LNCAP (cell line): ENCODE results near the gene ADAT1.
A peak's percentile ranks its signal among the peaks of the same experiment; 100 is the strongest.

Experiments used
- CTCF ChIP-seq: fragments of 450-650 bp; IDR thresholded peaks from 2 replicates; pipeline ENCODE4 v1.5.1; 2017; ENCODE audit warnings: mild to moderate bottlenecking

Gene ADAT1

GRCh38 chr16:75647492-75648264, 24.6 kb upstream of the ADAT1 start, which contains the start of the genes KARS1 and TERF2IP:
TSS of gene KARS1 (minus strand) at chr16:75647665. CDS start at chr16:75647639, 26 bp downstream.
TSS of gene TERF2IP (plus strand) at chr16:75647773. CDS start at chr16:75647883, 110 bp downstream.
- no peak for TF ChIP-seq CTCF

DNA sequence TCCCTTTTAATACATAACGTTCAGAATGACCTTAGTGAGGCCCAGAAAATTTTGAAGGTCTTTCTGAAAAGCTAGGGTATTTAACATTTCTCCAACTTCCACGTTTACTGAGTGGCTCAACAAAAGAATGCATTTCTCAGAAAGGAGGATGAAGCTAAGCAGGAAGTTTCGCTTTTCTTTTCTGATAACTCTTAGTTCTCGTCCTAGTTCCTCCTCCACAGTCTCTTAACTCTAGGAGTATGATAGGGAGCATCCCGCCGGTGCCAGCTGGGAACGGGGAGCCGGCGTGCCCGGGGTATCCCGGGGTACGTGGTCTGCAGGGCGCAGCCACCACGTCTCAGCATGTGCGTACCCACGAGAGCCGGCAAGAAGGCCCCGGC, 24.0 kb upstream of the ADAT1 start:
- TF ChIP-seq CTCF, result no peak

DNA sequence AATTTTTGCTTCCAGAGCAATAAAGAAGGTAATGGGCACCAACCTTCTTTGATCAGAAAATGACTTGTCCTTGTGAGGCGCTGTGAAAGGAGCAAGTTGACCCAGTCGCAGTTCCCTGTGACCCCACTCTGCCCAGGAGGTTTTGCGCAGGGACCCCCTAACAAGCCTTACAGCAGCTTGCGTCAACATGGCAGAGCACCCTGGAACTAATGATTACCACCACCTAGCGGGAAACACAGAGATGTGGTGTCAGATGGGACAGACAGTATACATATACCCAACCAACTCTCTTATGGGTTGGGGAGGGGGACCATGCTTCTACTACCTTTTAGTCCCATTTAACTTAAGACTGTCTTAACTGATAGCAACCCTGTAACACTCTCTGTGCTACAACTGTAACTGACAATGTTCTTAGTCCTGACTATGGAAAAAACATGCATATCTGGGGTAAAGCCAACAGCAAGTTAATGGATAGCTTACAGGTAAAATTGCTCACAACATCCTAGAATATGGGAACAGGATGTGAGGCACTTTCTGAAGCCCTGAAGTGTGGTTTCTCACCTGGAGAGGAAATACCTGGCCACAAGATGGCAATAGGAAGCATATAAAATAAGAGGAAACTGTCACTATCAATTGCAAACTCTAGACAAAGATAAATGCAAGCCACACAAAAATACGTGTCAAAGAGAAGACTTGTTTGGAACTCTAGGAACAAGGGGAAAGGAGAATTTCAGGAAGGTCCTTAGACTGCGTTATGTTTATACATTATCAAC, 21.3 kb upstream of the ADAT1 start:
- peak; percentile 52; the same call in 1 of the 2 replicates for TF ChIP-seq CTCF

DNA sequence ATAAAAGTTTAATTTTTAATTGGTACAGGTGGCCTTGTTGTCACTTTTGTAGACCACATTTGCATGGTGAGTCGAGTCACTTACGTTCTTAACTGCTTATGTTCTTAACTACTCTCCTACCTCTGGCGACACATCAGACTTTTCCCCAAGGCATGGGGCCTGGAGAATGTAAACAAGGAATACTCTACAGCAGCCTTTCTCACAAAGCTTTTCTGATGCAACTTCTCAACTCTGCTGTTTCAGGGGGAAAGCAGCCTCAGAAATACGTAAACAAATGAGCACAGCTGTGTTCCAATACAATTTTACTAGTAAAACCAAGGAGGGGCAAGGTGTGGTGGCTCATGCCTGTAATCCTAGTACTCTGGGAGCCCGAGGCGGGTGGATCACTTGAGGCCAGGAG, 17.5 kb upstream of the ADAT1 start:
- no peak for TF ChIP-seq CTCF

GRCh38 chr16:75635036-75635435, 12.0 kb upstream of the ADAT1 start:
- TF ChIP-seq CTCF, result no peak

- TF ChIP-seq CTCF, result no peak
Measured at GRCh38 chr16:75632857-75633256, 9.8 kb upstream of the ADAT1 start.

GRCh38 chr16:75630052-75630451, 7.0 kb upstream of the ADAT1 start:
- TF ChIP-seq CTCF, result no peak
